Hypothalamus (tissue), 51 donors: ENCODE results near the gene CYTH1.
A peak's percentile ranks its signal among the peaks of the same experiment; 100 is the strongest.

Experiments
- DNase-seq, 51 donors: peaks; one replicate each; lab custom pipeline; 2025; lab: John Stamatoyannopoulos, UW

The CYTH1 gene

DNA sequence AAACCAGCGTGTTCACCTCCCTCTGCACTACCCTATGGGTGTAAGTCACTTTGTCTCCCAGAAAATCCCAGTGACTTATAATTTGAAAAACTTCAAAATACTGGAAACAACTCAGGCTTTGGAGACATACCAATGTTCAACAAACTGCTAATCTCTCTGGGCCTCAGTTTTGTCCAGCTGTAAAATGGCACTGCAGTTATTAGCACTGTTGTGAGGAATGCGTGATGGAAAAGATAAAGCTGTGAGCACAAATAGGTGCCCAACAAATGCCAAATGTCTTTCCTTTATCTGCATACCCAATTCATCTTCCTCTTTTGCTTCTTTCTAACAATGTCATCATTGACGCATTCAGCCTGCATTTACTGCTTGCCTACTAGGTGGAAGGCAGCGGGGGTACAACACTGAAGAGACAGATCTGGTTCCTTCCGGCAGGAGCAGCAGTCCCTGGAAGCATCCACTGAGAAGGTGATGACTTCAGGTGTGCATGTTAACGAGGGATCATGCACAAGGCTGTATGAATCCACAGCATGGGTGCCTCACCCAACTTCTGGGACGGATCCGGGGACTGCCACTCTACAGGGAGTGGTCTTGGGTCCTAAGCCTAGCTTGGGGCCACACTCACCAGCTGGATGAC is 63.4 kb downstream of the CYTH1 start:
- peak in 4 of 51 donors; percentile 19 to 52 (median 23) for DNase-seq

DNA sequence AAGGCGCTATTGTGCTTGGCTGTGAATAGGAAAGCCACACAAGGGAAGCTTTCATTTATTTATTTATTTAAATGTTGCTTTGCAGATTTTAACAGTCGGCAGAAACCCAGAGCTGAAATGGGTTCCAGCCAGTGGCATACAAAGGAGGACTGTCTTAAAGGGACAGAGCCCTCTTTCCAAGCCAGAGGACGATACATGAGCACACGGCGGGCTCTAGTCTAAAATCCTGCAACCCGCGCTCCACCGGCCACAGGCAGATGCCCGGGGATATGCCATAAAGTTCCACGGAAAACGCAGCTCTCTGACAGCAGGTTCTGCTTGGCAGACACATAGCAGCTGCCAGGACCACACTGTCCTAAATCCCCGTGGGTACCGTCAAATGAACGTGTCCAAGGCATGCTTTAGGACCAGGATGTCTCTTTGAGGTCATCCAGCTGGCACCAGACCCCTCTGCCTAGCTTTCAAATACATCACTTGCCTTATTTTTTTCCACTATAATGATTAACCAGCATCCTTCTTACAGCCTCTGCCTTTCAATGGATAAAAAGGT is 64.6 kb downstream of the CYTH1 start:
- DNase-seq = peak in 43 of 51 donors; percentile 25 to 97 (median 73)

DNA sequence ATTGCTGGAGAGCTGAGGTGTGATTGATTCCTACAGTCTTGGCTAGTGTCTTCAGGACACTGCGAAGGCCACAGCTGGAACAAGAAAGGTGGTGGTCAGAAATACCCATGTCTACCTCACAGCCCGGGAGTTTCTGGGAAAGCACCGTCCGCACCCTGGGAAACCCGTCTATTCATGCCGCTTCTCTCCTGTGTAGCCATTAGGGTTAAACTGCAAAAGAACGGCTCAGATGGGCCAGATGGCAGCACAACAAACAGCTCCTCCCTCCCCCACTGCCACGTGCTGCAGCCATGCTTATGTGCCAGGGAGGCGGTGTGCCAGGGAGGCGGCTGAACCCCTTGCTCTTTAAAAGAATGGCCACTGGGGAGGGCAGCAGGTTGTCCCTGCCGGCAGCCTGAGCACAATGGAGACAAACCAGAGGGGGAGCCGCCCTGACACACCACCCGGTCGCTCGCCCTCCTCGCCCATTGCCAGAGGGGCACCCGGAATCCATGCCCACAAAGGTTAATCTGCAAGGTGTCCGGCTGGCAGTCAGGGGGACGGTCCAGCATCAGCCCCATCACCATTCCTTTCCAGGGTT is 65.2 kb downstream of the CYTH1 start:
- DNase-seq = peak; percentile 53 to 98 (median 87)

DNA sequence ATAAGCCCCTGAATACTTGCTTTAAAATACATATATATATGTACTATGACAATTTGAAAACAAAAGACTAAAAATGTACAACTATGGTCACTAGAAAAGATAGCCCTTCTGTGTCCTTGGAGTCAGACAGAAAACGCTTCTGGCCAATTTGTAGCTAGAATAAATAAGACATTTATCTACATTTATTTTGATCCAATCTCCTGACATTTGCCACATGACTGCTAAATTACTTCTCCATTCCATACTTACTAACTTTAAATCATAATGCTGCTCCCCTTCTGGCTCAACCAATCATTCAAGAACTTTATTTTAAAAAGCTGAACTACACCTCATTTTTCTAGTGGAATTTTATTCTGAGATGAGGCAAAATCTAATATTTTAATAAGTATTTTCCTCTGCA is 65.8 kb downstream of the CYTH1 start:
- DNase-seq = no peak

DNA sequence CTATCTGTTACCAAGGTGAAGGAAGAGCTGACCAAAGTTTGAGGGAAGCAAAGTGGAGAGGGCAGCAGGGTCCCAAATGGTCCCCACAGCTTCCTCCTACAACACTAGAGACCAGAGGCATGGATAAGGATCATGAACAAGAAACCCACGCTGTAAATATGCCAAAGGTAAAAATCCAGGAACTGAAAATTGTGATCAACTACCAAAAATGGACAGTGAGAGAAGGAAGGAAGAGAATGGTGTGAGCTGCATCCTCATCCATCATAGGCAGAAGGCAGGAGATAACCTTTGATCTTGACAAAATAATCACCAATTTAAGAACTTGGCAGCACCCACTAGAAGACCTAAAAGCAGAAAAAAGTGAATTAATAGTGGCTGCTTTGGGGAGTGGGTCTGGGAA is 66.2 kb downstream of the CYTH1 start:
- peak in 1 of 51 donors; percentile 35 for DNase-seq

DNA sequence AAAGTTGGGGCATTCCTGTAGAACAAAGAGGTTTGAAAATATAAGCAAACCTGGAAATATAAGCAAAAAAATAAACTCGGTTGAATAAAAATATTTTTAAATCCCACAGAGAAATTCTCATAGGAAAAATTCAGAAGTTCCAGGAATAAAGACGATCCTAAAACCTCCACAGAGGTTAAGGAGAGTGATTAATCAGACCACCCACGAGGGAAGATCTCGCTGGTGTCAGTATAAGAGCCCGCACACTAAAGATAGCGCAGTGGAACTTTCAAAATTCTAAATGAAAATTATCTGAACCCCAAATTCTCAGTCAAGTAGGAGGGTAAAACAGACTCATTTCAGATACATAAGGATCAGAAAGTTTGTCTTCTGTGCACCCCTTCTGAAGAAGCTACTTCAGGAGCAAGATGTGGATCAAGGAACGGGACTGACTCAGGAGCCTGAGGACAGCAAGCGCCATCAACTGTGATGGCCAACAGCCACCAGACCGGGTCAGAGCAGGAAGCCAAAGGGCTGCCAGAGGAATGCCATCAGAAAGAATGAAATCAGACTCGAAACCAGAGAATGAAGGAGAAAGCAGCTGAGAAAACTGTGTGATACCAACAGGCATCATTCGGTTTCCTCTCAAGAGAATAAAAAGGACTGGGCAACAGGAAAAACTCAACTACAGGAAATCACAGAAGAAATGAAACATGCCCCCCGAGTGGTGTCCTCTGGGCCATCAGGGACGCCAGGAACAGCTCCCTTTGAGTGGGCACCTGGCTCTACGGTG is 66.9 kb downstream of the CYTH1 start:
- DNase-seq = no peak

DNA sequence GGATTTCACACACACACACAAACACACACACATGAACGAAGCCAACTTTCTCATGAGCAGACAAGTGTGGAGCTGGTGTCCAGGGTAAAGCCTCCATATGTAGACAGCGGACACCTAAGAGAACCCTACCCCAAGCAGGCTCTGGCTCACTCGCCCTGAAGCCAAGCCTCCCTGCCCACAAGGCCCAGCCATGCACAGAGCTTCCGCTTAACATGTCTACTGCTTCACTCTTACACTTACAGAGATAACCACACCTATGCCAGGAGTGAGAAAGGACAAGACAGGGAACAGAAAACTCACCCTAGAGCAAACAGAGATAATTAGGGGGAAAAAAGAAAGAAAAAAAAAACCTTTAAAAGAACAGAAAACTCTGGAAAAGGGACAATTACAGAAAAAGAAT is 67.5 kb downstream of the CYTH1 start:
- DNase-seq = no peak

DNA sequence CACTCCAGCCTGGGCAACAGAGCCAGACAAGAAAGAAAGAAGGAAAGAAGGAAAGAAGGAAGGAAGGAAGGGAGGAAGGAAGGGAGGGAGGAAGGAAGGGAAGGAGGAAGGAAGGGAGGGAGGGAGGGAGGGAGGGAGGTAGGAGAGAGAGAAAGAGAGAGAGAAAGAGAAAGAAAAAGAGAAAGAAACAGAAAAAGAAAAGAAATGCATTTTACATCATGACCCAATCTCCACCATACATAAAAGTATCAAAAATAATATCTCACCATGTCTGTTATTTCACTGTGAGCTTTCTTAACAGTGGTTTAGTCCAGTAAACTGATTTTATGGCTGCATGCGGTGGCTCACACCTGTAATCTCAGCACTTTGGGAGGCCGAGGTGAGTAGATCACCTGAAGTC is 70.0 kb downstream of the CYTH1 start:
- no peak for DNase-seq

DNA sequence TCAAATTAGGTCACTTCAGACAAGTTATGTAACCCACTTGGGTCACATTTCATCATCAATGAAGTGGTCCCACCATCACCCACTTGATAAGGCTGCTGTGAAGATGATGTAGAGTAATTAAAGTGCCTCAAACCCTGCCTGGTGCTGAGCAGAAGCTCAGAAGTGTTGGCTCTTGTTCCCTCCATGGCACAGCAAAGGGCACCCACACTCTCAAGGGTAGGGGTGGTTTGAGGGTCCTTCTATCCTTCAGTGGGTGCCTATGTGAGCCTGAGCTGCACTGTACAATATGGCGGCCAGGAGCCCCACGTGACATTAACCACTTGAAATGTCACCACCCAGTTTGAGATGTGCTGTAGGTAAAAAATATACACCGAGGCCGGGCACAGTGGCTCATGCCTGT is 71.5 kb downstream of the CYTH1 start:
- DNase-seq = no peak

DNA sequence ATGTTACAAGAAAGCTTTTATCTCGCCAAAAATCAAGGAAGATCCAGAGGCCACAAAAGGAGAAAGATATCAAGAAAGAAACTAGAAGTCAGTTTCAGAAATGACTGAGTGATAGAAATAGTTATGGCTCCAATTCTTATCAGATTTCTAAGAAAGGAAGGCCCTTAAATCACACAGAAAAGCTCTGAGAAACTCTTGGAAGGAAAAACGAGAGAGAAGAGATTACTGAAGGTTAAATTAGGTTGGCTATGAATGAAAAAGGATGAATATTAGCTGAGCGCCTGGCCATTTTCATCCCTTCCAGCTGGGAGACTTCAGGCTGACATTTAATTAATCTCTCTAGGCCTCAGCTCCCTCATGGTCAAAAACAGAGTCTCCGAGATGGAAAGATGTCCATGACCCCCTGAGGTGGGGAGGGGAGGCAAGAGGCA is 72.3 kb downstream of the CYTH1 start:
- no peak for DNase-seq

DNA sequence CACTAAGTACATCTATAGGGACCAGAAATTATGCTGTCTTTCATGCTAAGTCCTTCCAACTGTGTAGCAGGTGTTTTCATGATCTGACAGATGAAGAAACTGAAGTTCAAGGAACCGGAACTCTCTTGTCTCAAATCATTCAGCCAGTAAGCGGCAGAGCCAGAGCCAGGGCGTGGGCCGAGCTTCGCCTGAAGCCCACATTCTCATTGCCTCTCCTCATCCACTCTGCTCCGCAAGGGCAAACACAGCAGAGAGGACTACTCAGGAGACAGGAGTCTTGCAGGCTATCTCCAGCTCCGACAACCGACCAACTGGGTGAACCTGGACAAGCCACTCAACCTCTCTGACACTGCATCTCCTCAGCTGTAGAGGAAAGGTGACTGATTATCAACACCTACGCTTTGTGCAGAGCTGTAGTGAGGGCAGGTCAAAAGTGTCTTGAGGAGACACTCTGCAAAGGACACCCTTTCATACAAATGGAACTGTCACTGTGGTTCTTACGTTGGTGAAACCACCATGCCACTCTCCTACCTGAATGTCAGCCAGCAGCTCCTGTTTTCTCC is 72.9 kb downstream of the CYTH1 start:
- DNase-seq = no peak

DNA sequence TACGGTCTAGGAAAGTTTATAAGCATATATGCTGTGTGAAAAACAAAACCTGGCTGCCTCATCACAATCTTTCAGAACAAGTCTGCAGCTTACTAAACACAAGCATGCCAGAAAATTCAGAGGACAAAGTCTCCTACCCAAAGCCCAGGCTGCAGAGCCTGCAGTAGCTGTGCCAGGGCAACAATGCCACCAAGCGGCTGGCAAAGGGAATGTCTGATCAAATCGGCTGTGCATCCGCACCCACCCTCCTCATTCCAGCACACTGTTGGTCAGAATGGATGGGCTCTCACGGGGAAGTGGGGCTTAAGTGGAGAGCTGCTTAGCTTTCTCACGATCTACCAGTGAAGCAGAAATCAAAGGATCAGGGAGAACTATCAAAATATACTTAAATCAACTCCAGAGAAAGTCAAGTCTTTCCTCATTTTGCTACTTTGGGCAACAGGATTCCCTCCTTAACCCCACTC is 73.5 kb downstream of the CYTH1 start:
- peak in 44 of 51 donors; percentile 18 to 87 (median 60) for DNase-seq

DNA sequence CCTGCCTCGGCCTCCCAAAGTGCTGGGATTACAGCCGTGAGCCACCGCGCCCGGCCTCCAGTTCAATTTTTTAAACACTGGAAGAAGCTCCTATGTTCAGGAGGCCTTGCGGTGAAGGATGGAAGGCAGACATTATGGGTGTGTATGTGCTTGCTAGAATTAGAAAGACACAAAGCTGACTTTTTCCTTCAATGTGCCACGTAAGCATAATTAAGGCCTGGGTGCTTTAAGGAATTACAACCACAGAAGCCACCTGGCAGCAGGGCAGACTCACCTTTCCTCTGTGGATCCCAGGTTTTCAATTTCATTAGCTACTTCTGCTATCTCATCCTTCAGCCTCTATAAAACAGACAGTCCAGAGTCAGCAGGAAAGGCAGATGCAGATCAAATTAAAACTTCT is 74.2 kb downstream of the CYTH1 start:
- no peak for DNase-seq

DNA sequence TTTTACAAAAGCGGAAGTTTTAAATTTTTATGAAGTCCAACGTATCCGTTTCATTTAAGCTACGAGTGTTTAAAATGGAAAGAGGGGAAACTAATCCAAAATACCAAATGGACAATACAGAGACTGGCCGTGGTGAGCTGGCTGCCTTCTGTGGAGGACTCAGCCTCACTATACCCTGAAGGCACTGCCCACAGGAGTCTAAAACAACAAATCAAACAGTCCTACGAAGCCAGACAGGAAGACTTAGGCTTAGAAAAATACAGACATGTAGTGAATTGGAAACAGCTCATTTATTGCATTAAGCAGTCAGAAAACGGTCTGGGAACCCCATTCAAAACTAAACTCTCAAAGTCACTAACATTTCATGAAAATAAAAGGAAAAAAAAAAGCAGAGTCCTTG is 75.1 kb downstream of the CYTH1 start:
- no peak for DNase-seq

DNA sequence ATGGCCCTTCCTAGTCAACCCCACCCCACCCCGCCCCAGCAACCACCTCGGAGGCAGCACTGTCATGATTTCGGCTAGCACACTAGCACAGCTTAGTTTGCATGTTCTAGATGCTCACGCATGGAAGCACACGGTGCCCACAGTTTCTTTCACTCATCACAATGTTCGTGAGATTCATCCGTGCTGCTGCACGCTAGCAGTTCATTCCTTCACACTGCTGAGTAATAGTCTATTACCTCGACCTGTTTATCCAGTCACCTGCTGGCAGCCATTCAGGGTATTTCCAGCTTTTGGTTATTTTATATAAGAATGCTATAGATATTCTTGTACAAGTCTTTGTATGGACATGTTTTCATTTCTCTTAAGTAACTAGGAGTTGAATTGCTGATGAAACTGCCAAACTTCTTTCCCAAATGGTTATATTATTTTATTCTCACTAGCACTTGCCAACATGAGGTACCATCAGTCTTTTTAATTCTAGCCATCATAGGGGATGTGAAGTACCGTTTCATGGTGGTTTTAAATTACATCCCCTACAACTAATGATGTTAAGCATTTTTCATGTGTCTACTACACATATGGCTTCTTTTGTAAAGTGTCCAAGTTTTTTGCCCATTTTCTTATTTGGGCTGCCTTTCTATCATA is 75.7 kb downstream of the CYTH1 start:
- no peak for DNase-seq

DNA sequence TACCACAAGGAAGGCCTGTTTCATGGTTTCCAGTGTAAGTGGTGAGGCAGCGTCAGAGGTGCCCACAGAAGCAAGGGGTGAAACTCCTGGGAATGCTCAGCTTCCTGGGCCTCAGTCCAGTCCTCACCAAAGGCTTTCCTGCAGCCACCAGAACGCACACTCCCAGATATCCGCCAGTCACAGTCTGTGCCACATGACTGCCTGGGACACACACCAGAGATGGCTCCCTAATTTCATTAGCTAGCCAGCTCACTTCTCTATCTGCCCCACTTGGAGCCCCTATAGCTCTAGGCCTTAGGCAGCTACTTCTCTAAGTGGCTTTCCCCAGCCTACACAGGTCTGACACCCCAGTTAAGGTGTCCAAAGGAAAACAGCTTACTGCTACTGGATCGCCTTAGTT is 77.0 kb downstream of the CYTH1 start:
- peak in 11 of 51 donors; percentile 10 to 50 (median 28) for DNase-seq

DNA sequence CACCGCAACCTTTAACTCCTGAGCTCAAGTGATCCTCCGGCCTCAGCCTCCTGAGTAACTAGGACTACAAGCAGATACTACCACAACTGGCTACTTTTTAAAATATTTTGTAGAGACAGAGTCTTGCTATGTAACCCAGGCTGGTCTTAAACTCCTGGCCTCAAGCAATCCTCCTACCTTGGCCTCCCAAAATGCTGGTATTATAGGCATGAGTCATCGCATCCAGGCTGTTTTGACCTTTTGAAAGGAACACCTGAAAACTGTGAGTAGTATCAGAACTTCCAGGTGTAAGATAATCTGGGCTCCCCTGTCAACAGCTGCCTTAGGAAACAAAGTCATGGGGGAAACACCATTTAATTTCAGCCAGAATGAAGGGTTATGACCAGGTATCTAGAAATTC is 77.5 kb downstream of the CYTH1 start:
- no peak for DNase-seq

DNA sequence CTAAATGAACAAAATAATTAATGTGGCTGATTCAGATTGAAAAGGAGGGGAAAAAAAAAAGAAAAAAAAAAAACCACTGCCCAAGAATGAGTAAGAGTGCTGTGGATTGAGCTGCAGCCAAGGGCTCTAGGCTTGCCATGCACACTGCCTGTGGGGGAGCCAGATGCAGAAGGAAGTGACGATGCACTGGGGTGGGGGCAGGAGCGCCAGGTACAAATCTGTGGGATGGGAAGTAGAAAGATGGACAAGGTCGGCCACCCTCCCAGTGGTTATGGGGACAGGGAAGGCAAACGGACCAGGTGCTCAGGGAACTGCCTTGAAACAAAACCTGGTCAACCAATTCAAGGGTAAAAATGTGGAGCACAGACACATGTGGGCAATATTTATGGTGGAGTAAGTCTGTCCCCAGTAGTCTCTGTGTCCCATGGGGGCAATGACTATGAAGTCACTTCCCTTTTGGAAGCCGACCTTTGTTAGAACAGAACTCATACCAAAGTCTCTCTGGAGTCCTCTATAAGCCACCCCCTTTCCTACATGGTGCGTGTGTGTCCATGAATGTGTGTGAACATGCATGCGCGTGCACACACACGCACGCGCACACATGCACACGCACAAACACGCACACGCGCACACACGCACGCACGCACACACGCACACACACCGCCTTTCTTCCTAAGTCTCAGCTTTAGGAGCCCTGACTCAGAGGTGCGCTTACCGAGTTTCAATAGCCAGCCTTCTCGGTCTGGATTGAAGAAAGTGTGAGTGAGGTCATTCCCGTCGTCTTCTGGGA is 84.3 kb downstream of the CYTH1 start:
- DNase-seq = peak in 8 of 51 donors; percentile 13 to 56 (median 42)

DNA sequence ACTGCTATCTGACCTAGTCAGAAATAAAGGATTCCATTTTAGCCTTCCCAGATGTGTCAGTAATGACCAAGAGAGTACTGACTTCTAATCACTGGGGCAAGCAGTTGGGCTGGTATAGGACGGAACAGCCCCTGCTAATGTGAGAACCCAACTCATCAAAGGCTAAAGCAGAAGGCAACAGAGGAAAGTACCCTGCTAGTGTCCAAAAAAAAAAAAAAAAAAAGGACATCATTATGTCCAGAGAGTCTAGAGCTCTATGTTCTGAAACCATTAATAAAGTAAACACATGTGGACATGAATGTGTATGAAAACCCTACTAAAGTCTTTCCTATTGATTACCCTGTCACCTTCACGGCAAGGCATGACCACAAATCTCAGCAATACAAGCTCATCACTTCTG is 85.0 kb downstream of the CYTH1 start:
- no peak for DNase-seq
